ENCODE results near the gene TWIST1. TPM values are rescaled to one million over a fixed set of nuclear protein-coding genes. Genes with fewer than 3 reads are reported as not detected.

Gene TWIST1
- 53.4 and 58.4 TPM in 2 replicates for total RNA-seq
- long read RNA-seq, partial matches to known transcripts: 0 of 3 reads
- long read RNA-seq, other reads (novel, unspliced or antisense): 1 of 3 reads

- Mint-ChIP-seq H3K9me3 (ENCODE audit: unreplicated experiment) (no peaks in the 10 kb centered on the region), H3K4me3 (ENCODE audit: unreplicated experiment) (peak within 1 kb of the TSS; percentile 97), H3K27ac (ENCODE audit: unreplicated experiment) (peak within 1 kb of the TSS; percentile 97), H3K27me3 (ENCODE audit: unreplicated experiment) (no peaks in the 10 kb centered on the region), H3K36me3 (ENCODE audit: unreplicated experiment) (peaks cover 7% of the 10 kb centered on the region), H3K4me1 (ENCODE audit: unreplicated experiment) (peaks cover 50% of the 10 kb centered on the region)
- peak; percentile 97 for DNase-seq (ENCODE audit: extremely low spot score, unreplicated experiment)
- TF ChIP-seq CTCF (IDR thresholded peaks at IDR 0.05): no peak
Measured at GRCh38 chr7:19117091-19117869, at the start of gene TWIST1. Gene TWIST1, minus strand, starts transcription at chr7:19117636. Its CDS starts 315 bp downstream, at chr7:19117321.

GRCh38 chr7:19161671-19162070, 44.2 kb upstream of the TWIST1 start:
- no peak for TF ChIP-seq CTCF (IDR thresholded peaks at IDR 0.05)
- H3K4me3 Mint-ChIP-seq (ENCODE audit: unreplicated experiment): no peak overlapping the region
- H3K27ac Mint-ChIP-seq (ENCODE audit: unreplicated experiment): no peak overlapping the region
- no peak for DNase-seq (ENCODE audit: extremely low spot score, unreplicated experiment)
- H3K9me3 Mint-ChIP-seq (ENCODE audit: unreplicated experiment): peaks cover 4% of the 10 kb centered on the region
- no peaks in the 10 kb centered on the region for H3K4me1 Mint-ChIP-seq (ENCODE audit: unreplicated experiment)
- H3K36me3 Mint-ChIP-seq (ENCODE audit: unreplicated experiment): no peaks in the 10 kb centered on the region
- H3K27me3 Mint-ChIP-seq (ENCODE audit: unreplicated experiment): peaks cover 3% of the 10 kb centered on the region

GRCh38 chr7:19146699-19147098, 29.3 kb upstream of the TWIST1 start:
- no peak for DNase-seq (ENCODE audit: extremely low spot score, unreplicated experiment)
- no peak for TF ChIP-seq CTCF (IDR thresholded peaks at IDR 0.05)
- no peak overlapping the region for H3K27ac Mint-ChIP-seq (ENCODE audit: unreplicated experiment)
- peaks cover 20% of the 10 kb centered on the region for H3K4me1 Mint-ChIP-seq (ENCODE audit: unreplicated experiment)
- H3K27me3 Mint-ChIP-seq (ENCODE audit: unreplicated experiment): peaks cover 63% of the 10 kb centered on the region
- no peak overlapping the region for H3K4me3 Mint-ChIP-seq (ENCODE audit: unreplicated experiment)
- H3K9me3 Mint-ChIP-seq (ENCODE audit: unreplicated experiment): no peaks in the 10 kb centered on the region
- H3K36me3 Mint-ChIP-seq (ENCODE audit: unreplicated experiment): peaks cover 12% of the 10 kb centered on the region

GRCh38 chr7:19145434-19146115, 28.1 kb upstream of the TWIST1 start:
- TF ChIP-seq CTCF (IDR thresholded peaks at IDR 0.05): no peak
- peak overlapping the region; percentile 71 for H3K4me3 Mint-ChIP-seq (ENCODE audit: unreplicated experiment)
- peaks cover 57% of the 10 kb centered on the region for H3K27me3 Mint-ChIP-seq (ENCODE audit: unreplicated experiment)
- H3K4me1 Mint-ChIP-seq (ENCODE audit: unreplicated experiment): peaks cover 20% of the 10 kb centered on the region
- no peak overlapping the region for H3K27ac Mint-ChIP-seq (ENCODE audit: unreplicated experiment)
- DNase-seq (ENCODE audit: extremely low spot score, unreplicated experiment): no peak
- H3K36me3 Mint-ChIP-seq (ENCODE audit: unreplicated experiment): peaks cover 12% of the 10 kb centered on the region
- no peaks in the 10 kb centered on the region for H3K9me3 Mint-ChIP-seq (ENCODE audit: unreplicated experiment)

All from osteocyte (in vitro differentiated cells).